HG02678 (cell line): Measurements from ENCODE around the gene GPR107.

ENCODE experiments used
- ATAC-seq: cut with Tn5 transposase; IDR thresholded peaks from one replicate; pipeline ENCODE4 v1.9.1; 2021; ENCODE audit warnings: mild to moderate bottlenecking, moderate library complexity; ENCODE audit not compliant: unreplicated experiment

Gene GPR107

DNA sequence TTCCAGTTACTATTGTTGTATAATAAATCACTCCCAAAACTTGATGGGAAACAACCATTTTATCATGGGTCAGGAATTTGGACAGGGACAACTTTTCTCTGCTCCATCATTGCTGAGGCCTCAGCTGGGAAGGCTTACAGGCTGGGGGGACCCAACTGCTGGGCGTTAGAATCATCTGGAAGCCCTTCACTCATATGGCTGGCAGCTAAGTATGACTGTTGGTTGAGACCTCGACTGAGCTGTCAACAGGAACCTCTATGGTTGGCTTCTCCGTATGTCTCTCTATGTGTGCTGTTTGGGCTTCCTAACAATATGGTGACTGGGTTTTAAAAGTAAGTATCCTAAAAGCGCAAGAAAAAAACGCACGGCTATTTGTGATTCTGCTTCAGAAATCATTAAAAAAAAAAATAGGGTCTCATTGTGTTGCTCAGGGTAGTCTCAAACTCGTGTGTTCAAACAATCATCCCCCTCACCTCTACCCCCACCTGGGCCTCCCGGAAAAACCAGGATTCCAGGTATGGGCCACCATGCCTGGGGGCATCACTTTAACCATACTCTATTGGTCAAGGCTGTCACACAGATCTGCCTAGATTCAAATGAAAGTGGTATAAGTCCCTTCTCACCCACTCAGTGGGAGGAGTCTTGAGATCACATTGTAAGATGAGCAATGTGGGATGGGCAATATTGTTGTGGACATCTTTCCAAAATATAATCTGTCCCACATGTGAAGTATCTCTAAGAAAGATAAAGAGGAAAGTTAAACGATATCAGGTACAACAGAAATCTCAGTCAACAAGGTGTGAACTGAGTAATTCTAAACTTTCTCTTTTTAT lies 26.0 kb upstream of the GPR107 start:
- no peak for ATAC-seq

DNA sequence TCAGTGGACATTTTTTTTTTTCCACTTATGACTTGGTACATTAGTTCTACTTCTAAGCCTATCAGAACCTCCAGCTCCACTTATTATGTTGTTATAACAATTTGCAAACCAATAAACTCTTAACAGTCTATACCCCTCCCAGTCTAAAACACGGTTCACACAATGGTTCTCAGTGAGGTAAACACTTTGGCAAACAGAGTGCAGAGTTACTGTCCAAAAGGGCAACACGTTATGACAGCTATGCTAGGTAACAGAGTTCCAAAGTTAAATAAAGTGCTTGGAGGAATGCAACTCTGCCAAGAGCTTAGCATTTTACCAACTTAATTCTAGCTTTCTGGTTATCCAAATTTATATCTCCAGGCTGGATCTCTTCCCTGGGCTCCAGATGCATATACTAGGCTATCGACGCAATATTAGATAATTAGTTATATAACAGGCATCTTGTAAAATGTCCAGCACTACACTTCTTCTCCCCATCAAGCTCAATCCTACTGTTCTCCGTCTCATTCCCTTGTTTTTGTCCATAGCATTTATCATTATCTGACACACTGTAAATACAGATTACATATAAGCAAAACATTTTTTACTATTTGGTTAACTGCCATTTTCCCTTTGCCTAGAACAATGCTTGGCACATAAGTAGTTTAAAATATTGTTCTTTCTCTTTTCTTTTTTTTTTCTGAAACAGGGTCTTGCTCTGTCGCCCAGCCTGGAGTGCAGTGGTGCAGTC lies 25.0 kb upstream of the GPR107 start:
- ATAC-seq: no peak

DNA sequence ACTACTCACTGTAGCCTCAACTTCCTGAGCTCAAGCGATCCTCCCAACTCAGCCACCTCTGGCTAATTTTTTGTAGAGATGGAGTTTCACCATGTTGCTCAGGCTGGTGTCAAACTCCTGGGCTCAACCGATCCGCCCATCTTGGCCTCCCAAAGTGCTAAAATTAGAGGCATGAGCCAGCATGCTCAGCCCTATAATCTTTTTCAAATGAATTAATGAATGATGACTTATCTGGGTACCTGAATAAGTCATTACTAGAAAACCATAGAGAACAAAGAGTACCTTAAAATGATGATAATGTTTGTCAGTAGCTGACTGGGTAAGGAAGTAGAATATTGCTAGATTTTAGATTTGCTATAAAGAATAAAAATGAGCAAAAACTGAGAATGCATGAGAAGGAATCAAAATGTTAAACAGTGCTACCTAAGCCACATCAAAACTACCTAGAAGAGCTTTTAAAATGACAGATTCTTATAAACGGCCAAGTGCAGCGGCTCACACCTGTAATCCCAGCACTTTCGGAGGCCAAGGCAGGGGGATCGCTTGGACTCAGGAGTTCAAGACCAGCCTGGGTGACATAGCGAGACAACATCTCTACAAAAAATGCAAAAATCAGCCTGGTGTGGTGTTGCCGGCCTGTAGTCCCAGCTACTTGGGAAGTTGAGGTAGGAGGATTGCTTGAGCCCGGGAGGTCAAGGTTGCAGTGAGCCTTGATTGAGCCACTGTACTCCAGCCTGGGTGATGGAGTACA lies 24.3 kb upstream of the GPR107 start:
- ATAC-seq: peak; percentile 37

DNA sequence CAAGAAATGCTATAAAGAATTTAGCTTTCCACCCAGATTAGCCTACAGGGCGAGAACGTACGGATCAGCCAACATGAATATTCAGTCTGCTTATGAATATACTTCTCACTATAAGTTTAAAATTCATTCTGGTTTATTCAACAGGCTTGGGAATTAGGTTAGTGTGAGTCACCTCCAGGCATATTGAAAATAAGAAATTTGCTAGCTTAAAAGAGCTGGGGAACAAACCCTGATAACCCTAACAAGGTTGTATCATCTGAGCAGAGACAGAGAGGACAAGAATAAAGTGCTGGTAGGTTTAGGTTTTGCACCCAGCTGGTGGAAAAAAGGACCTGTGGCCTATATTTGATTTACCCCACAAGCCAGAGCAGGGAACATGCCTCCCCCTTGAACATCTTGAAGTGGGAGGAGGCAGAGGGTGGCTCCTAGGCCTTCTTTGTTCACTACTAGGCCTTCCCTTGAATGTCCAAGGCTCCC lies 23.0 kb upstream of the GPR107 start:
- ATAC-seq: no peak

DNA sequence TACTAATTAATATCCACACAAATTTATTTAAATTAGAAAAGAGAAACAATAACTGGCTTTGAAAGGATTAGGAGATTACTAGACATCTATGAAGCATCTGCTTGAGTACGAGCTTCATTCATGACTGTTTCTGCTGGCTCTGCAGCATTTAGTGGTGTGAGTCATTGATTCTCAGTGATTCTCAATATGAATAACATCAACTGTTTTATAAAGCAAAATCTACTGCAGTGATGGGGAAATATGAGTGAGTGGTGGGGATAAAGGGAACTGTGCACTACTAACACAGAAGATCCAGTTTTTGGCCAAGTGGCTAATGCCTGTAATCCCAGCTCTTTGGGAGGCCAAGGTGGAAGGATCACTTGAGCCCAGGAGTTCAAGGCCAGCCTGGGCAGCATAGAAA lies 19.1 kb upstream of the GPR107 start:
- ATAC-seq: no peak

DNA sequence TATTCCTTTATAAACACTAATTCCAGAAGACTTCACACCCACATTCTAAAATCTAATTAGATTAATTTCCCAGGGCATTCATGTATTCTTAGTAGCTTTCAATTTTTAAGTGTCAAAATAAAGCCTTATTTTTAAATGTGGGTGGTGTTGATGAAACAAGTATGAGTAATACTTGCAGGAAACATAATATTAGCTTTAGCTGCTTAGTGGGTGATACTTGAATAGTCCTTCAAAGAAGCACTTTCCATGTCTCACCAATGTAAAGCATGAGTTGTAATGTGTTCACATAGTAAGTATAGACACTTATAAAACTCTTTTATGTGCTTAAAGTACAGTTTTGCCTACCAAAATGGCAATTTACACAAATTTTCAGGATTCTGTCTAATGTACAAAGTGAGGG lies 17.6 kb upstream of the GPR107 start:
- ATAC-seq: no peak

DNA sequence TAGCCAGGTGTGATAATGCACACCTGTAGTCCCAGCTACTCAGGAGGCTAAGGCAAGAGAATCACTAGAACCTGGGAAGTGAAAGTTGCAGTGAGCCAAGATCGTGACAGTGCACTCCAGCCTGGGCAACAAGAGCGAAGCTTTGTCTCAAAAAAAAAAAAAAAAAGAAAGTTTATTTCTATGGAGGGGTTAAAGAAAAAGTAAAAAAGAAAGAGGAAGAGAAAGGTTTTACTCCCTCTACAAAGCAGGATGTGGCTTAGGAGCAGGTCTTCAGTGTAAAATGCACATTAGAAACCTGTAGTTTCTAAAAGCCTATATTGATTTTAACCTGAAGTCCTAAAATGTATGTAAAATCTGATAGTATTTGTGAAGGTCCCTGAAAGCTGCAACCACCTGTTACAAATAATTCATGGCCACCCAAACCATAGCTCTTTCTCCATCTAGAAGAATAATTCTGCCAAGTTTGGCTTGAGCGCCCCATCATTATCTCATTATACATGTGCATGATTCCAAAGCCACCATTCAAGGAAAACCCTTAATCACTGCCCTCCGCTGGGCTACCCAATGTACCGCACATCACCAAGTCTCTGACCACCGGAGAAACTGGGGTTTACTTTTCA lies 14.1 kb upstream of the GPR107 start:
- no peak for ATAC-seq

DNA sequence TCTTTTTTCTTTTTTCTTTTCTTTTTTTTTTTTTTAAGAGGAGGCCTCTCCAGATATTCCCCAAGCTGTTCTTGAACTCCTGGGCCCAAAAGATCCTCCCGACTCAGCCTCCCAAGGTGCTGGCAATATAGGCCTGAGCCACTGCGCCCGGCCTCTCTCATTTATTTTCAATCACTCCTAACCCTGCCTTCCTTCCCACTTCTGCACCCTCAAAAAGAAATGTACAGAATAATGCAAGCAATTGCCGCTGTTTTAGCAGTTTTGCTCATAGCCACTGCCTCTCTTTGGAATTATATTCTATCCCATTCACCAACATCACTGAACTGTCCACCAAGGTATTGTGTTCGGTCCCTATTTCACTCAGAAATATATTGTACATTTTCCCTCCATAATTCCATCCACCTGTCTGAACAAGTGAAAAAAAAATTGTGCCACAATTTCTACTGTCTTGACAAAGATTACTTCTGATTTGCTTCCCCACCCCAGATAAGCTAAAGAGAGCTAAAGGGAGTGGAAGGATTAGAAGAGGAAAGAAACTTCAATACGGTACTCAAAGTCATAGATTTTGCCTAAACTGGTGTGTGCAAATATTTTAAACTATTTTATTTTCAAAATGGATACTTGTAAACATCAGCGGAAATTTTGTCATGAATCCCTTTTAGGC lies 12.6 kb upstream of the GPR107 start:
- no peak for ATAC-seq

DNA sequence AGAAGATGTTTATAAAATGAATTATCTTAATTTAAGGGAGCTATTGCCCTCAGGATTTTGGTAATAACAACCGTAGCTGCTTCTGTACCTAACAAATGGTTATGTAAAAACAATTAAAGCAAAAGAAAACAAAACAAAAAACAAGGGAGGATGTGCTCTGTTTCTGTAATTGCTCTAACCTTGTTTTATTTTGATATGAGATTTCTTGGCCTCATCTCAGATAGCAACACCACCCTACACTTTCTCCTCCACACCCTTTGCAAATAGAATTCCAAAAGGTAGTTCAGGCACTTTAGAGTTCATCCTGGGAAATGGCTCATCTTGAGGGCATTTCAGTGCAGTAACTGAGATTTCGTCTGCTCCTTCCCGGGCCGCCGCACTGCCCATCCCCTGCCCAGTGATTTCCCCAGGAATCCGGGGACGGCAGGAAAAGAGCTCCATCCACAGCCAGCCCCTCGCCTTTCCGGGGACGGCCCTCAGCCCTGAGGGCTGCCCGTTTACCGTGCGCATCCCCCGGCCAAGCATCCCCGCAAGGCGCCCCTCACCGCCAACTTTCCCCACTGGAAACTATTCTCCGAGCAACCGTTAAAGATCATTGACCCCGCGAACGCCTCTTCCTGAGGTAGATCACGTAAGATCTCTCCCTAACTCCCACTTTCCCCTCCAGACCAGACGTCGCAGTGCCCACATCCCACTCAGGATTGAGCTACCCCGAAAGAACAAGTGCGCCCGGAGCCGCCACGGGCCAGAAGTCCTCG lies 11.9 kb upstream of the GPR107 start:
- no peak for ATAC-seq

DNA sequence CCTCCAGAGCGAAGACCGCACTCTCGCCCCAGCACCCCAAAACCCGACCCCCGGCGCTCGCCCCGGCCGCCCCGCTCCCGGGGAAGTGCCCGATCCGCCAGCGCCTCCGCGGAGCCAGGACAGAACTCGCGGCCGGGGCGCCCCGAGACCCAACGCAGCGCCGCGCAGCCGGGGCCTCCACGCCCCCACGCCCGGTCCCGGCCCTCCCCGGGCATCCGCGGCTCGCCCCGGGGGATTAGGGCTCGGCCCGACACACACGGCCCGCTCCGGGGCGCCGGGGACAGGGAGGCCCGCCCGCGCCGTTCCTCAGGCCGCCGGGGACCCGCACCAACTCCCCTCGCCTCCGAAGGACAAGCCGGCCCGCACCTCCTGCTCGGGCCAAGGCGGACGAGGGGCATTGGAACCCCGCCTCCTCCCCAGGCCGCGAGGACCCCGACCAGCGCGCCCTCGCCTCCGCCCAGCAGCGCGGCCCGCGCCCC lies 11.3 kb upstream of the GPR107 start:
- ATAC-seq: no peak

DNA sequence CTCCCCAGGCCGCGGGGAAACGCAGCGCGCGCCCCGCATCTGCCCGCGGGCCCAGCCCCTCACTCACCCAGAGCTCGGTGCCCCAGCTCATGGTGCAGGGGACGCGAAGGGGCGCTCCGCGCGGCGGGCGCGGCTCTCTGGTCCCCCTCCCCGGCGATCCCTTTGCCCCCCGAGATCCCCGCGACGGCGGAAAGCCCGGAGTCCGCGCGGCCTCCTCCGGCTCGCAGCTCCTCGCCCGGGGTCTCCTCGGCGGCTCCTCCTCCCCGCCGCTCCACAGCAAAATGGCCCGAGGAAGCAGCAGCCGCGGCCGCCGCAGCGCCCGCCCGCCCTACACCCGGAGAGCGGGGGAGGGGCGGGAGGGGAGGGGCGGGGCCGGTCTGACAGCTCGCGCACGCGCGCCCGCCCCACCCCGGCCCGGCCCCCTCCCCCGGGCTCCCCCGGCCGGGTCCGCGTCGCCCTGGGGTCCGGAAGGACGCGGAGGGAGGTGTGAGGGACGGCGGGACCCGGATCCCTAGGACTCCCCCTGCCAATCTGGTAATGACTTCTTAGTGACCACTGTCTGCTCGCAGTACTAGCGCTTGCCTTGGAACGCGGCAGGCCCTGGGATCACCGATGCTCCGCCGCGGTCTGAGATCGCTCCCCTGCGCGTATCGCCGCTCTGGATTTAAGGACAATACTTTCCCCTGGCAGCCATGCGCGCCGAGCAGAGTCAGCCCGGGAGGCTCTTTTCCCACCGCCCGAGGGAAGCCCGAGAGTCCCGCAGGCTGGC lies 10.6 kb upstream of the GPR107 start, which contains the start of gene FNBP1:
Gene FNBP1, minus strand, starts transcription at position 305 of the 769 bp plus-strand sequence. Its CDS starts 214 bp downstream, at position 91.
- peak; percentile 40 for ATAC-seq

DNA sequence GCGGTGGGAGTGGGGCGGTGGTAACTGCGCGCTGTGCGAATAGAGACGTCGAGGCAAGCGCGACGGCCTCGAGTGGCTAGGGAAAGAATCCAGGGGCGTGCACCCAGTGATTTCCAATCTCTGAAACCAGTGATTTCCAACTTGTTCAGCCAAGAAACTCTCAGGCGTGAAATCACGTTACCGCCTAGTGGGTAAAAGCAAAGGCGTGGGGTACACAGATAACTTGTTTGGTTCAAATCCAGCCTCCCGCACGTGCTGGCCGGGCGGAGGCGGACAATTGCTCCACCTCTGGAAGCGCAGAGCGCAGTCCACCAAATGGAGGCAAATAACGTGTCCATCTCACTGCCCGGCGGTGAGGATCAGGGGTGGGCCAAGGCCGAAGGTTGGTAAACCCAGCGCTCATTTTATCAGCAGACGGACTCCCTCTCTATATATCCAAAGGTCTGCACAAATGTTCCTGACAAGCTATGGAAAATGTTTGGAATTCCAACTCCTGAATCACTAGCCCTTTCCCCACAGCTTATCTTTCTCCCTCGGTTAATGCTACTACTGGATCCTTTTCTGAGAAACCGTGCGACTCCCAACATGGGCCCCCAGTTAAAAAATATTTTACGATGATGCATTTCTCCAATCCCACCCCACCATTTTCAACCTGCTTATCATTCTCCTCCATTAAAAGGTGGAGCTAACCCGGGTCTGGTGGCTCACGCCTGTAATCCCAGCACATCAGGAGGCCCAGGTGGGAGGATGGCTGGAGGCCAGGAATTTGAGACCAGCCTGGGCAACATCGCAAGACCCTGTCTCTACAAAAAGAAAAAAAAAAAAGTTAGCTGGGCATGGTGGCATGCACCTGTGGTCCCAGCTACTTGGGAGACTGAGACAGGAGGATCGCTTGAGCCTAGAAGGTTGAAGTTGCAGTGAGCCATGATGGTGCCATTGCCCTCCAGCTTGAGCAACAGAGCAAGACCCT lies 9.8 kb upstream of the GPR107 start:
- ATAC-seq: no peak

DNA sequence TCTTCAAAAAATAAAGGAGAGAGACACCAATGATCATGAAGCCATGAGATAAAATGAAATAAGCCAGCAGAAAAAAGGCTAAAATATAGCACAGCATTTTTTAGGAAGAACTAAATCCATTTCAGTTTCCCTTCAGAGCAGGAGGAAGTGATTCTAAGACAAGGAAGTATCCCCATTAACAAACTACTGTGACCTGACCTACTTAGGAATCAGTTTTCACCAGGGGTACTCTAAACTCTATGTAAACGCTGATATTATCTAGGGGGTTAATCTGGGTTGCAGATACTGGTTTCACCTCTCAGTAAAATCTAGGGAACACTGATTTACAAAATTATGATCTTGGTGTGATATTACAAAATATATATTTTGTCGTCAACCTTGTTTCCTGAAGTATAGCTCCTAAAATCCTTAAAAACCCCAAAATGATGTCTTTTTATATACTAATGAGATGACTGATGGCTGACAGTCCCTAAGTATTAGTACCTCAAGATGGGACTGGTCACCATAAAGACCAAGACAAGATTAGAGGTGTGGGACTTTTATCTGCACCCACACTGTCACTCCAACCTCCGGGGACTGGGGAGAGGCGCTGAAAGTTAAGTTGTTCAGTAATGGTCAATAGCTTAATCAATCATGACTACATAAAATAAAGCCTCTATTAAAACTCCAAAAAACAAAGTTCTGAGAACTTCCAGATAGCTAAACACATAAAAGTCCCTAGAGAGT lies 7.8 kb upstream of the GPR107 start:
- no peak for ATAC-seq

DNA sequence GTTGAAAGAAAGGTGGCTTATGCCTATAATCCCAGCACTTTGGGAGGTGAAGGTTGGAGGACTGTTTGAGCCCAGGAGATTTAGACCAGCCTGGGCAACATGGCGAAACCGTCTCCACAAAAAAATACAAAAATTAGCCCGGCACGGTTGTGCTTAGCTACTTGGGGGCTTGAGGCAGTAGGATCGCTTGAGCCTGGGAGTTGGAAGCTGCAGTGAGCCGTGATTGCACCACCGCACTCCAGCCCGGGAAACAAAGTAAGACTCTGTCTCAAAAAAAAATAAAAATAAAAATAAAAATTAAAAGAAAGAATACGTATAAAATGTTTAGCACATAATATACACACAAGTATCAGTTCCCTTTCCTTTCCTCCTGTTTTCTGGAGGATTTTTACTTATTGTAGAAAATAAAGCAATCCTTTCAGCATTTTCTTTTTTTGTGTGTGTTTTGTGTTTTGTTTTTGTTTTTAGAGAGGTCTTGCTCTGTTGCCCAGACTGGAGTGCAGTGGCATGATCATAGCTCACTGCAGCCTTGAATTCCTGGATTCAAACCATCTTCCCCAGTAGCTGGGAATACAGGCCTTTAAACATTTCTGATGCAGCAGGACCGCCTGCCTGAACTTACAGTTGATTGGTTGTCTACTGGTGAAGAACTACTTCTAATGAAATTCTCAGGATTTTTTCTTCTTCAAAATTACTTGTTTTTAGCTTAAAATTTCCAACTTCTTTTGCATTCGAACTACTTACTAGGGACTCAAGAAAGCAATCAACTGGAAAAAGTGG lies 4.1 kb upstream of the GPR107 start:
- ATAC-seq: no peak

DNA sequence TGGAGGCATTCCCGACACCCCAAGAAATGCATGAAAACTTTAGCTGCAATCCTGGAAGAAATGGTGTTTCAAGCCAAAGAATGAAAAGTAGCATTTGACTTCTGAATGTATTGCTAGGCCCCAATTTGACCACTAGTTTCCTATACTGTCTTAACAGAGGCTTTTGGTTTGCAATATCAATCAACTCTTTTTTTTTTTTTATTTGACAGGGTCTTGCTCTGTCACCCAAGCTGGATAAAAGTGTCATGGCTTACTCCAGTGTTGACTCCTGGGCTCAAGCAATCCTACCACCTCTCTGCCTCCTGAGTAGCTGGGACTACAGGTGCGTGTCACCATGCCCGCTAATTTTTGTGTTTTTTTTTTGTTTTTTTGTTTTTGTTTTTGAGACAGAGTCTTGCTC lies 3.2 kb upstream of the GPR107 start:
- no peak for ATAC-seq

DNA sequence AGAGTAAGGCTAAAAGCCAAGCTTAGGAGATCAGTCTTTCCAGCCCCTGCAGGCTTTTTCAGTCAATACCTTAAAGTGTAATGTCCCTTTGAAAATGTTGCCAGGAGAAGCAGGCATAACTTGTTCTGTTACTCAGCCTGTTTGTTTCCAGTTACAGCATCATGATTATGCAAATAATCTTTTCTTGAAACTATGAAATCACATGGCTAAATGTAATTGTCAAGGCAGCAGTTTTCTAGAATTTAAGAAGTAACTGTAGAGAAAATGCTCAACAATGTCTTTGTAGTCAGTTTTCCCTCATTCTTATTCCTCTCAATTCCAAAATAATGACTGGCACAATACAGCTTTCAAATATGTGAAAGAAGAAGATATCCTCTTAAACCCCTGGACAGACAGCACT lies 1.9 kb upstream of the GPR107 start:
- ATAC-seq: no peak
